PC-3 (cell line): Measurements from ENCODE around the gene FOSL1.

Experiments used
- CTCF ChIP-seq: fragments of 300-600 bp; sonication (generic); conservative IDR thresholded peaks from 2 replicates; pipeline ENCODE4 v1.5.1; 2017; ENCODE audit warnings: antibody characterized with exemption, low read depth, mild to moderate bottlenecking, low read length
- EZH2phosphoT487 ChIP-seq: fragments of 300-600 bp; sonication (generic); IDR thresholded peaks from 2 replicates; pipeline ENCODE4 v1.6.1; 2018; ENCODE audit warnings: mild to moderate bottlenecking, antibody characterized with exemption, low read length, borderline replicate concordance

DNA sequence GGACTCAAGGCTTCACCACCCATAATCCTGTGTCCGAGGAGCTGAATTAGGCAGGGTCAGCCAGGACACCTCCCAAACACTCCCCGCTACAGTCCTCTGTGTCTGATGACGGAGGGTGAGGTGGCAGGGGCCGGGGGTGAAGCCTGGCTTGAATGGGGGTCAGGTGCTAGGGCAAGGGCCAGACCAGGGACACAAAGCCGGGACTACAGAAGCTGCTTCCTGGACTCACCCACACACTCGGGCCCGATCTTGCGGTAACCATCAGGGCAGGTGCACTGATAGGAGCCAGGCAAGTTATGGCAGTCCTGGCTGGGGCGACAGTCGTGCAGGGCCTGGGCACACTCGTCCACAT lies 29.9 kb downstream of the FOSL1 start:
- TF ChIP-seq CTCF (no peak), EZH2phosphoT487 (no peak)
